Testis (tissue), 3 donors: ENCODE data around the gene BARX1. TPM values are rescaled to one million over a fixed set of nuclear protein-coding genes. Genes with fewer than 3 reads are reported as not detected.

Source experiments
- DNase-seq: peaks from one replicate; pipeline ENCODE4 v3.0.0-alpha.2; 2019
- H3K27ac ChIP-seq, 2 donors: fragments of 200-600 bp; sonication (generic); one replicate each; pipeline ENCODE4 v1.5.1; 2019
- H3K27me3 ChIP-seq: fragments of 200-600 bp; sonication (generic); one replicate; pipeline ENCODE4 v1.5.1; 2019
- H3K36me3 ChIP-seq: fragments of 200-600 bp; sonication (generic); one replicate; pipeline ENCODE4 v1.5.1; 2017; ENCODE audit warnings: low read depth; ENCODE audit errors: missing control alignments
- H3K4me1 ChIP-seq: fragments of 200-600 bp; sonication (generic); one replicate; pipeline ENCODE4 v1.5.1; 2019
- H3K4me3 ChIP-seq, 2 donors: fragments of 200-600 bp; sonication (generic); one replicate each; pipeline ENCODE4 v1.5.1; 2017 to 2019
- H3K9me3 ChIP-seq: fragments of 200-600 bp; sonication (generic); one replicate; pipeline ENCODE4 v1.5.1; 2017
- POLR2A ChIP-seq: fragments of 450-650 bp; IDR thresholded peaks from one replicate; pipeline ENCODE4 v1.6.1; 2017; ENCODE audit warnings: antibody characterized with exemption, mild to moderate bottlenecking, moderate library complexity
- whole genome bisulfite sequencing, 2 donors: methylation state at CpG; one replicate each; pipeline ENCODE4 v1.1.5; 2018; 5-methylcytosine and 5-hydroxymethylcytosine counted together
- intact Hi-C: fragments of 100-400 bp; cut with DNase I; formaldehyde crosslinking; loops from one replicate; pipeline ENCODE4 v1.15.1; 2023; ENCODE audit warnings: low total_unique reads
- polyA plus RNA-seq: library from polyadenylated mRNA; stranded (reverse); fragments of 350-450 nt; fragmentation: Illumina TruSeq; extraction: RNeasy Lipid Tissue Mini Kit (QIAGEN cat#74804); gene quantifications from one replicate; pipeline ENCODE4 v1.2.3, GENCODE V29; 2014; ENCODE audit warnings: low read depth, low replicate concordance; ENCODE audit not compliant: insufficient read depth
- total RNA-seq, 2 donors: library from RNA; depleted of rRNA; stranded (reverse); fragments of >200 nt; gene quantifications; one replicate each; pipeline ENCODE4 v1.2.3, GENCODE V29; 2016
- TF ChIP-seq, protein P1 (sequence below), 3 experiments: fragments of 450-650 bp in 2 of 3; fragments of 200-600 bp in 1 of 3; sonication (generic) in 1 of 3; IDR thresholded peaks; one replicate each; pipeline ENCODE4 v1.5.1; 2016 to 2019; ENCODE audit warnings: antibody characterized with exemption in 3 of 3, mild to moderate bottlenecking in 2 of 3, moderate library complexity in 1 of 3

Gene BARX1
- total and polyA plus RNA-seq, 3 donors from 2014 or later: 3.7 to 8.6 (median 3.7) TPM

DNA sequence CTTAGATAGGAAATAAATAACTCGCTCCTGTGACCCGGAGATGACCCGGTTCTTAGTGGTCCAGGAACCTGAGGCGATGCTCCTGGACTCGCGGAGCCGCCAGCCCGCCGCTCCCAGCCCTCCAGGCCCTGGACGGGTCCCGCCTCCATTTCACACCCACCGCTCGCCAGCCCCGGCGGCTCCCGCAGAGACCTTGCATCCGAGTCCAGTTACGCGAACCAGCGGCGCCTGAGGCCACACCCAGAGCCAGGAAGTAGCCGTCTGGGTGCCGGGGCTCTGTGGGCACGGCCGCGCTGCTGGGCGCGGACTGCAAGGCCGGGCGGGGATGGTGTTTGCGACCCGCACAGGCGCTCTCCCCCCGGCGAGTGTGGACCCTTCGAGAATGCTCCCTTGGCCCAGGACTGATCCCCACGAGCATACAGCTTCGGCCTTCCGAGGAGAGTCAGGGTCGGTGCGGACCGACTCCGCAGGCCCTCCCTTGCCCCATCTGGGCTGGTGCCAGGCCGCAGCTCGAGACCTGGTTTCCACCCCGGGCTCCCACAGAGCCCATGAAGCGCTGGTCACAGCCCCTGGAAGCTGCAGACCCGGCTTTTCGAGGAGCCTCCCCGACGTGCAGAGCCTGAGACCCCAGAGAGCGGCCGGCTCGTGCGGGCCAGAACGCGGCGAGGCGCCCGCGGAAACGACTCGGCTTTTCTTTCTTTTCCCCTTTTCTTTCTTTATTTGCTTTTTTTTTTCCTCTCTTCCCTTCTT is 5.2 kb upstream of the BARX1 start:
- Histone ChIP-seq H3K4me1 (peaks cover 22% of the 10 kb centered on the region), H3K4me3 (peak overlapping the region in 1 of 2 donors; percentile 2), H3K27ac (no peak overlapping the region), H3K9me3 (no peaks in the 10 kb centered on the region), H3K36me3 (no peaks in the 10 kb centered on the region), H3K27me3 (peaks cover 4% of the 10 kb centered on the region)
- intact Hi-C loops: loop anchor here (5.0 kb wide), 1 partner anchor 278 kb away; no protein-coding TSS in a partner anchor
- 12 to 22% methylated on average over 34 to 51 of the region's 63 CpGs for WGBS, 2 donors
- no peak for TF ChIP-seq POLR2A
- TF ChIP-seq, protein P1, sequence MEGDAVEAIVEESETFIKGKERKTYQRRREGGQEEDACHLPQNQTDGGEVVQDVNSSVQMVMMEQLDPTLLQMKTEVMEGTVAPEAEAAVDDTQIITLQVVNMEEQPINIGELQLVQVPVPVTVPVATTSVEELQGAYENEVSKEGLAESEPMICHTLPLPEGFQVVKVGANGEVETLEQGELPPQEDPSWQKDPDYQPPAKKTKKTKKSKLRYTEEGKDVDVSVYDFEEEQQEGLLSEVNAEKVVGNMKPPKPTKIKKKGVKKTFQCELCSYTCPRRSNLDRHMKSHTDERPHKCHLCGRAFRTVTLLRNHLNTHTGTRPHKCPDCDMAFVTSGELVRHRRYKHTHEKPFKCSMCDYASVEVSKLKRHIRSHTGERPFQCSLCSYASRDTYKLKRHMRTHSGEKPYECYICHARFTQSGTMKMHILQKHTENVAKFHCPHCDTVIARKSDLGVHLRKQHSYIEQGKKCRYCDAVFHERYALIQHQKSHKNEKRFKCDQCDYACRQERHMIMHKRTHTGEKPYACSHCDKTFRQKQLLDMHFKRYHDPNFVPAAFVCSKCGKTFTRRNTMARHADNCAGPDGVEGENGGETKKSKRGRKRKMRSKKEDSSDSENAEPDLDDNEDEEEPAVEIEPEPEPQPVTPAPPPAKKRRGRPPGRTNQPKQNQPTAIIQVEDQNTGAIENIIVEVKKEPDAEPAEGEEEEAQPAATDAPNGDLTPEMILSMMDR (IDR thresholded peaks at IDR 0.05): no peak
- DNase-seq: no peak

- TF ChIP-seq, protein P1 (IDR thresholded peaks at IDR 0.05): no peak
- no peak for TF ChIP-seq POLR2A
- Histone ChIP-seq H3K36me3 (no peaks in the 10 kb centered on the region), H3K9me3 (no peaks in the 10 kb centered on the region), H3K27me3 (peaks cover 4% of the 10 kb centered on the region), H3K27ac (no peak overlapping the region), H3K4me1 (peaks cover 22% of the 10 kb centered on the region), H3K4me3 (no peak overlapping the region)
- no peak for DNase-seq
- 15 to 17% methylated on average over 10 of the region's 10 CpGs for WGBS, 2 donors
- intact Hi-C loops: loop anchor here (5.0 kb wide), 1 partner anchor 277 kb away; no protein-coding TSS in a partner anchor
Observed at GRCh38 chr9:93959739-93960154, 4.6 kb upstream of the BARX1 start.

GRCh38 chr9:93958819-93959682 is 3.9 kb upstream of the BARX1 start:
- H3K4me3 ChIP-seq: peak overlapping the region in 1 of 2 donors; percentile 31
- 7 to 8% methylated on average over 48 to 64 of the region's 66 CpGs for WGBS, 2 donors
- peak; percentile 5 for DNase-seq

DNA sequence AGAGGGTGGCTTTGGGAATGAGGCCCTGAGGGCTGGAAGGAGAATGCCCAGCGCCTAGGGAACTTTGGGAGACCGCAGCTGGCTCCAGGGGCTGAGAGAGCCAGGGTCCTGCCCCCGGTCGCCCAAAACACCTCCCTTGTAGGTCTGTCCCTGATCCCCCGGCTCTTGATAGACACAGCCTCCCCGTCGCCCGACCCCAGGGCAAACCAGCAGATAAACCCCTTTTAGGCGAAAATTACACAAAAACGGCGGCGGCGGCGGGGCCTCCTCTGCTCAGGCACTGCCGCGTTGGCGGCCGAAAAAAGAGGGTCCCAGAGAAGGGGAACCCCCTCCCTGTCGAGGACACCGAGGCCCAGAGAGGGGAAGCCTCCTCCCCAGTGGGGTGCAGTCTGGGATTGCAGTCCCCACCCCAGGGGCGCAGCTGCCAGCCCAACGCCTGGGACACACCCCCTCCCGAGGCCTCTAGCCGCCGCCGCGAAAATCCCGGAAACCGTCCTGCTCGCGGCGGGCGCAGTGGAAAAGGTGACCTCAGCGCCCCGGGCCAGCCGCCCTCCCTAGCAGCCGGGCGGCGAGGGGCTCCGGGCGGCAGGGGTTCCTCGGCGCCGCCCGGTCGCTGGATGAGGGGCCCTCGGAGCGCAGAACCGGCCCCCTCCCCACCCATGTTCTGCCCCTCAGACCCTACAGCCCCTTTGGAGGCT is 3.1 kb upstream of the BARX1 start:
- Histone ChIP-seq H3K27ac (no peak overlapping the region), H3K27me3 (peaks cover 4% of the 10 kb centered on the region), H3K9me3 (no peaks in the 10 kb centered on the region), H3K4me1 (peaks cover 28% of the 10 kb centered on the region), H3K36me3 (no peaks in the 10 kb centered on the region), H3K4me3 (peak overlapping the region in 1 of 2 donors; percentile 31)
- 23 to 53% methylated on average over 2 to 40 of the region's 49 CpGs for WGBS, 2 donors
- intact Hi-C loops: no loop called here
- TF ChIP-seq, protein P1 (IDR thresholded peaks at IDR 0.05): no peak
- DNase-seq: no peak

More at GRCh38 chr9:93958819-93959682, 3.9 kb upstream of the BARX1 start:
- Histone ChIP-seq H3K4me1 (peaks cover 26% of the 10 kb centered on the region), H3K9me3 (no peaks in the 10 kb centered on the region), H3K27ac (no peak overlapping the region), H3K27me3 (peaks cover 4% of the 10 kb centered on the region), H3K36me3 (no peaks in the 10 kb centered on the region)
- TF ChIP-seq POLR2A: no peak
- TF ChIP-seq, protein P1 (IDR thresholded peaks at IDR 0.05): no peak
- intact Hi-C loops: no loop called here
